Hematopoietic multipotent progenitor cell treated with erythropoietin and hydrocortisone succinate and interleukin-3 and kit ligand, for 4 days (in vitro differentiated cells): Measurements from ENCODE around the gene SDK1.

Experiments
- DNase-seq: peaks from one replicate; pipeline ENCODE4 v3.0.0-alpha.2; 2015

Gene SDK1

GRCh38 chr7:3300651-3301448 is at the start of gene SDK1:
Gene SDK1, plus strand, starts transcription at chr7:3301252. Its CDS starts 335 bp downstream, at chr7:3301587.
- DNase-seq: peak; percentile 94

- DNase-seq: no peak
Measured at GRCh38 chr7:3254718-3255117, 46.3 kb upstream of the SDK1 start.

DNA sequence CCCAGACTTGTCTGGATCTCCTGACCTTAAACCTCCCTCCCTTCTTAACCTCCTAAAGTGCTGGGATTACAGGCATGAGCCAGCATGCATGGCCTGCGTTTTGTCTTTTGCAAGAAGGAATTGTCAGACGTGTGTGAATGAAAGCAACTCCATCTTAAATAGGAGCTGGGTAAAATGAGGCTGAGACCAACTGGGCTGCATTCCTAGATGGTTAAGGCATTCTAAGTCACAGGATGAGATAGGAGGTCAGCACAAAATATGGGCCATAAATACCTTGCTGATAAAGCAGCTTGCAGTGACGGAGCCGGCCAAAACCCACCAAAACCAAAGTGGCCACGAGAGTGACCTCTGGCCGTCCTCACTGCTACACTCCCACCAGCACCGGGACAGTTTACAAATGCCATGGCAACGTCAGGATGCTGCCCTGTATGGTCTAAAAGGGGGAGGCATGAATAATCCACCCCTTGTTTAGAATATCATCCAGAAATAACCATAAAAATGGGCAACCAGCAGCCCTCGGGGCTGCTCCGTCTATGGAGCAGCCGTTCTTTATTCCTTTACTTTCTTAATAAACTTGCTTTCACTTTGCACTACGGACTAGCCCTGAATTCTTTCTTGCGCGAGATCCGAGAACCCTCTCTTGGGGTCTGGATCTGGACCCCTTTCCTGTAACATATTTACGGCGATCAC is 41.2 kb upstream of the SDK1 start:
- DNase-seq: no peak

- DNase-seq: no peak
Measured at GRCh38 chr7:3260401-3260715, 40.7 kb upstream of the SDK1 start.

GRCh38 chr7:3264693-3265339 is 36.2 kb upstream of the SDK1 start:
- DNase-seq: no peak

DNA sequence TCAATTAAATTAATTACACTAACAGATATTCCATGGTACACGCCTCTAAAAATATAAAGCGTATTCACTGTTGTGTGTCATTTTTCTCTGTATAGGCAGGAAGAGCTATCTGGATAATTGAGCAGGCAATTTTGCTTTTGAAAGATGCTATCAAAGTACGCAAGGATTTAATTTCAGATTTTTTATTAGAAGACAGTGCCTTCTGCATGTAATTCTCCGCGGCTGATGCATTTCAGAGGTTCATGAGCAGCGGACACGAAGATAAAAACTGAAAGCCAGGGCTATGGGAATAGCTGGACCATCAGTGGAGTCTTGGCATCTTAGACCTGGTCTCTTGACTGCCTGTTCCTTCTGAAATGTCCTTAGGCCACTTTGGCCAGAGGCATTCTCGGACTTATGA is 35.7 kb upstream of the SDK1 start:
- DNase-seq: no peak

DNA sequence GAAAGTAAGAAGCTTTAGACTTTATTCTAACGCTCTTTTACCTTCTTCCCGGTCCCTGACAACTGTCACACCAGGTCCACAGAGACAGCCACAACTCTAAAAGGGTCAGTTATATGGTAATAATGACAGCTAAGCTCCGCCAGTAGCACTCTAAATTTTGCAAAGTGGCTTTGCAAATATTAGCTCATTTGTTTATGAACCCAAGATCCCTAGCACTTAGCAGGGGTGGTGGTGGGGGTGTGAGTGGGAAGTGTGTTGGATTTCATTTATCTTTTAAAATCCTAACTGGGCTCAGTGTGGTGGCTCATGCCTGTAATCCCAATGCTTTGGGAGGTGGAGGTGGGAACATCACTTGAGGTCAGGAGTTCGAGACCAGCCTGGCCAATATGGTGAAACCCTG is 34.8 kb upstream of the SDK1 start:
- no peak for DNase-seq

- DNase-seq: no peak
Measured at GRCh38 chr7:3267966-3268690, 32.9 kb upstream of the SDK1 start.

GRCh38 chr7:3270362-3270761 is 30.7 kb upstream of the SDK1 start:
- DNase-seq: no peak

DNA sequence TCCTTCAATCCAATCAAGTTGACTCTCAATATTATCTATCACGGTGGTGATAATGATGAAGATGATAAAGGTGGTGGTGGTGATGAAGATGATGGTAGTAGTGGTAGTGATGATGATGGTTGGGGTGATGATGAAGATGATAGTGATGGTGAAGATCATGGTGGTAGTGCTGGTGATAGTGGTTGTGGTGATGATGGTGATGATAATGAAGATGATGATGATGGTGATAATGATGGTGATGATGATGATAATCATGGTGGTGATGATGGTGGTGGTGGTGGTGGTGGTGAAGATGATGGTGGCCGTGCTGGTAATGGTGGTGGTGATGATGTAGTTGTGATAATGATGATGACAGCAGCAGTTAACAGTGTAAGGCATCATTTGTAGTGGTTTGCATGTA is 29.8 kb upstream of the SDK1 start:
- DNase-seq: no peak

DNA sequence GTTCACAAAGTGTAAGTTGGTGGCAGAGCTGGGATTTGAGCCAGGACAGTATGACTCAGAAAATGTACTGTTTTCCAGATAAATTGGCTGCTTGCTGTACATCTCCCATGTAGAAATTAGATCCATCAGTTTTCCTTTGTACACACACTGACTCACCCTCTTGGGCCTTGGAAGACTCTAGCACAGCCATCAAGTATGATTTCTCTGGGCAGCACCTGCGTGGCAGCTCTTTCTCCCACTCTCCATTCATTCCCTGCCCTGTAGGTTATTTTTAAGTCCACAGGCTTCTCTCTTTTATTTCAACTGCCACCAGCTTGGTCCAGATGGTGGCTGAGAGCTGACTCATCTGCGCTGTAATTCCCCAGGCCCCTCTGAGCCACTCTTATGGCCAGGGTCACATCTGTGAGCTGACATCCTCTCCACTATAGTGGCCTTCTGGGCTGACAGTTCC is 28.3 kb upstream of the SDK1 start:
- no peak for DNase-seq

DNA sequence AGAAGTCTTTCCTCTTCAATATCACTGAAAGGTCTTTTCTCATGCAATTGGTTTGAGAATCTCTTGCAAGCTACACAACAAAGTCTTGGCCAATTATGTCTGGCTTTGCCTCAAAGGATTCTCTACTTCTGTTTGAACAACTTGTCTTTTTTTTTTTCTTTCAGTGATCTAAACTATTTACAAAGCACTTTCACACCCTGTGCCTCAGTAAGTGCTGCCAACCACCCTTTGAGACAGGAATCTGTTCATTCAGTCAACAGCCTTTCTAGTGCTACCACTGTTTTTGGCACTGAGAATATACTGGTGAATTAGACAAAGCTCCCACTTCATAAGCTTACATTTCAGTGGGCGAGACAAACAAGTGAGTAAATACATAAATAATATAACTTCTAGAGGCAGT is 26.9 kb upstream of the SDK1 start:
- DNase-seq: no peak

GRCh38 chr7:3277604-3278572 is 23.2 kb upstream of the SDK1 start:
- no peak for DNase-seq

GRCh38 chr7:3279147-3279818 is 21.8 kb upstream of the SDK1 start:
- DNase-seq: no peak

DNA sequence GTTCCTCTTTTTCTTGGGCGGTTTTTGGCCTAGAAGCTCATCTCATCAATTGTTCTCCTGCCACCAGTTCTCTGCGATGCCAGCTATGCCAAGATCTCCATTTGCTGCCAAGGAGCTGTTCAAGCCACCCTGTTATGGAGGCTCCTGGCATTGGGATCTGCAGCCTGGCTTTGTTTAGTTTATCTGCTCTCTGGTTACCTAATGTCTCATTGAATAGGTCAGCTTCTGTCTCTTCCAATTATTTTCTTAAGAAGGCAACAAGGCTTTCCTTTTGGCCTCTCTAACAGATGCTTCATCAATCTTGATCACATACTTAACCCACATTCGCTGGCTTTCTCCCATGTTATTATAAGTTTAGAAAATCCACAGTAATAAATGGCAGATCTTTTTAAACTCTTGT is 20.6 kb upstream of the SDK1 start:
- DNase-seq: no peak

DNA sequence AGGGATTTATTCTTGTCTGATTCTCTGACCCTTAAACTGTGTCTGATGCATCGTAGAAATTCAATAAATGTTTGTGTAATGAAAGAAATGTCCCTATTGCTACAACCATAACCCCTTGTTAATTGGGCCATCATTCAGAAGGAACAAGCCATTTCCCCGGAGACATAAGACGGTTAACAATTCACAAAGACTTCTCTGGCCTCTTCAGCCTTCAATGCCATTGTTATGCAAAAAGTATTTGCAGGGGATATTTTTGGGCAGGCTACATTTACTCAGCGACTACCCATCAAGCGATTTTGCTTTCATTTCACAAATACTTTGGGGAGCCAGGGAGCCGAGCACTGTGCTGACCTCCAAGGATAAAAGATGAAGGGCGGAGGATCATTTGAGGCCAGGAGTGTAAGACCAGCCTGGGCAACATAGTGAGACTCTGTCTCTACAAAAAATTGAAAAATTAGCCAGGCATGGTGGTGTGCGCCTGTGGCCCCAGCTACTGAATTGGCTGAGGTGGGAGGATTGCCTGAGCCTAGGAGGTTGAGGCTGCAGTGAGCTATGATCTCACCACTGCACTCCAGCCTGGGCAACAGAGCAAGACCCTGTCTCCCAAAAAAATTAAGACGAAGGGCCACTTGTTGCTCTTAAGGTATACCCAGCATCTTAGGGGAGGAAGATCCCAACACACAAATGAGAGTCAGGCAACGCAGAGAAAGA is 20.0 kb upstream of the SDK1 start:
- no peak for DNase-seq

- DNase-seq: no peak
Measured at GRCh38 chr7:3282457-3282856, 18.6 kb upstream of the SDK1 start.

DNA sequence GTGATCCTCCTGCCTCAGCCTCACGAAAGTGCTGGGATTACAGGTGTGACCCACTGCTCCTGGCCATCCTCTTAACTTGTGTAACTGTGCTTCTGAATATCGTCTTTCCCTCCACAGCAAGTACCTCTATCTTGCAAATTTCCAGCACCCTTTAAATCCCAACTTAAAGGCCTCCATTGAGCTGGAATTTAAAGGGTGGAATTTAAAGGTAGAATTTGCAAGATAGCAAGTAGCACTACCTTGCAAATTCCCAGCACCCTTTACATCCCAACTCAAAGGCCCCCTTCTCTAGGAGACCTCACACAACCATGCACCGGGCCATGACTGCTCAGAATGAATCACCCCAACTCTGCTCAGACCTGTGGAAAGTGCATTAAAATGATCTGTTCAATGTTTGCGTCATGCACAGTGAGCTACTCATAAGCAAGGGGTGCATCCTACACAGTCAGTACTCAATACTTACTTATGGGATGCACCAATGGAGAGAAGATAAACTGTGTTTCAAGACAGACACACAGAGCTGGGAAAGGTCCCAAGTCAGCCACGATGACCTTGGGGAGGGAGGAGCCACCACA is 17.8 kb upstream of the SDK1 start:
- DNase-seq: no peak

GRCh38 chr7:3285652-3286051 is 15.4 kb upstream of the SDK1 start:
- no peak for DNase-seq

GRCh38 chr7:3289996-3290395 is 11.1 kb upstream of the SDK1 start:
- DNase-seq: no peak

DNA sequence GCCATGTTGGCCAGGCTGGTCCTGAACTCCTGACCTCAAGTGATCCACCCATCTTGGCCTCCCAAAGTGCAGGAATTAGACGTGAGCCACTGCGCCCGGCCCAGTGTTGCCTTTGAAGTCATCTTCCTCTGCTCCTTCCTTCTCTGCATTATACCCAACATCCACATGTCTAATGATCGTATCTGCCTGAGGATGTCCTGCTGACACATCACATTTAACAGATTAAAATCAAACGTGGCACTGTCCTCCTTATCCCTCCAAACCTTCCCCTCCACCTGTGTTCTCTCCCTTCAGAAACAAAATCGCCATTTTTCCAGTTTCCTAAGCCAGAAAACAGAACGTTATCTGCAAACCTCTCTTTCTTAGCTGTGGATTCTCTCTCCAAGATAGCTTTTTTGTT is 8.4 kb upstream of the SDK1 start:
- DNase-seq: no peak
